Transverse colon (tissue), 4 donors: Measurements from ENCODE around the gene ARSI.

Experiments used
- CTCF ChIP-seq, 5 experiments: fragments of 200-600 bp in 3 of 5; fragments of 450-650 bp in 2 of 5; sonication (generic) in 3 of 5; IDR thresholded peaks; 1 replicate in 2 of 5; 2 replicates in 3 of 5; pipeline ENCODE4 v1.5.1; 2016 to 2017; ENCODE audit warnings: antibody characterized with exemption in 5 of 5, inconsistent platforms in 3 of 5, mild to moderate bottlenecking in 2 of 5, moderate library complexity in 1 of 5
- EP300 ChIP-seq: sonication (generic); formaldehyde crosslinking; IDR thresholded peaks from one replicate; pipeline ENCODE4 v1.6.1; 2017; ENCODE audit warnings: antibody characterized with exemption, low read depth
- POLR2A ChIP-seq: fragments of 450-650 bp; IDR thresholded peaks from one replicate; pipeline ENCODE4 v1.6.1; 2016; ENCODE audit warnings: antibody characterized with exemption, mild to moderate bottlenecking, moderate library complexity
- POLR2AphosphoS5 ChIP-seq, 3 donors: sonication (generic); formaldehyde crosslinking; IDR thresholded peaks; one replicate each; pipeline ENCODE4 v1.6.1; 2016; ENCODE audit warnings: antibody characterized with exemption in 3 of 3

GRCh38 chr5:150316320-150316719 lies 13.6 kb upstream of the ARSI start:
- no peak for TF ChIP-seq CTCF (IDR thresholded peaks at IDR 0.05)
- TF ChIP-seq POLR2AphosphoS5 (IDR thresholded peaks at IDR 0.05): no peak
- TF ChIP-seq POLR2A: no peak
- TF ChIP-seq EP300: no peak
